ENCODE results near the gene RHO.
A peak's percentile ranks its signal among the peaks of the same experiment; 100 is the strongest.

RHO gene

DNA sequence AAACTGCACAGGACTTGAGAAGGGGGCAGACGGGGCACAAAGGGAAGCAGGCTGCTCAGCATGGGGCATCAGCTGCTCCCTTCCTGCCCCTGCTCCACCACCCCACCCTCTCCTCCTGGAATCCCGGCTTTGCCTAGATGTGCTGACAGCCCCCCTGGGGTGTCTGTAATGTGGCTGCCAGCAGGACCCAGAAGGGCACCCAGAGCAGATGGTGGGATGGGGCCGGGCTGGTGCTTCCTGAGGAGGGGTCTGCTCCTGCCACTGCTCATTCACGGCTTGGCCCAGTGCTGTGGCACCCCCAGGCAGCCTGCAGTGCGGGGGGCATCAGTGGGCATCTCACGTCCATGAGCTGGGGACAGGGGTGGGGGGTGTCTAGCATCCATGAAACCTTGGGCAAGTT is 24.7 kb downstream of the RHO start:
- no peak for TF ChIP-seq POLR2A (IDR thresholded peaks at IDR 0.05; ENCODE audit: low read depth, low read length)

DNA sequence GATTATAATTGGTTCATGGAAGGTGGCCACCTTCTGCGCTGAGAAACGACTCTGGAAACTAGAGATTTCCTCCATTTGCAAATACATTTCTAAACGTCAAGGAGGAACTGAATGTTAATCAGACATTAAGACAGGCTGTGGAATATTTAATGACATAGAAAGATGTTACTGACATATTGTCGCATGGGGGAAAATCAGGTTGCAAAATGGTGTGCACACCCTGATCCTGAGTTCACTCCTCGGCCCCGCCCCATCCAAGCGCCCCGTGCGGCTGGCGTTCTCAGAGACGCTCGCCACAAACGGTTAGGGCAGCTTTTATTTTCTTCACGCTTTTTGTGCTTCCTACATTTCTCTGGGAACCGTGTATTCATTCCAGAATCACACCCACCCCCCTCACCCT is 25.3 kb downstream of the RHO start:
- no peak for DNase-seq (ENCODE audit: insufficient read length, low spot score)
- FAIRE-seq: no peak
- TF ChIP-seq POLR2A (IDR thresholded peaks at IDR 0.05; ENCODE audit: low read depth, low read length): no peak

More for the DNA sequence above, 24.7 kb downstream of the RHO start:
- FAIRE-seq (no peak), DNase-seq (ENCODE audit: insufficient read length, low spot score) (peak; percentile 53)

DNA sequence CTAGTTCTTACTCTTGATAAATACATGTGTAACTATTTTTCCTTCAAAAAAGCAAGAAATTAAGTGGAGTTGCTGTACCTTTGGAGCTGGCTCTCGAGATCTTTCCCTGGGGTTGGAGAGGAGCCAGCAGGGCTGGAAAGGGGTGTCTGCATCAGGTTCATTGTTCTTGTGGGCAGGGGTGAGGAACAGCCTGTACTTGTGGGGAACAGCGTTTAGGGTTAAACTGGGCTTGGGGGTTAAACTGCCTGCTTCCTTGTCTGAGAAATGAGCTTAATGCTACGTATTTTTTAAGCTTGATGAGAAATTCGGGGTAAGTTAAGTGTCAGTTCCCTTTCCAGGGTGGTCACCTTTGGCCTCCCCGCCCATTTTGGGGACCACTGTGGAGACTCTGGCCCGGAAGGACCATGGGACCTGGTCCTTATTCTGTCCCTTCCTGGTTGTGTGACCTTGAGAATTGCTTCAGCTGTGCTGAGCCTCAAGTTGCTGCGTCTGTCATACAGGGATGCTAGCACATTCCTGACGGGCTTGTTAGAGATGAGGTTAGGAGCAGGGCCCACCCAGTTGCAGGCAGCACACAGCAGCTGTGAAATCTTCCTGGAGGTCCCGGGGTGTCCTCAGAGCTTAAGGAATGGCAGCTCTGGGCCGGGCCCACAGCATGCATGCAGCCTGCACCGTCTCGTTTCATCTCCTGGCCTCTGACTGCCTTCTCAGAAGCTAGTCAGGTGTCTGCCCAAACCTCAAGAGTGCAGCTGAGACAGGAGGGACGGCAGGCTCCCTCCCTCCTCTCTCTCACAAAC is 26.1 kb downstream of the RHO start:
- no peak for TF ChIP-seq POLR2A (IDR thresholded peaks at IDR 0.05; ENCODE audit: low read depth, low read length)
- DNase-seq (ENCODE audit: insufficient read length, low spot score) (no peak), FAIRE-seq (no peak)

DNA sequence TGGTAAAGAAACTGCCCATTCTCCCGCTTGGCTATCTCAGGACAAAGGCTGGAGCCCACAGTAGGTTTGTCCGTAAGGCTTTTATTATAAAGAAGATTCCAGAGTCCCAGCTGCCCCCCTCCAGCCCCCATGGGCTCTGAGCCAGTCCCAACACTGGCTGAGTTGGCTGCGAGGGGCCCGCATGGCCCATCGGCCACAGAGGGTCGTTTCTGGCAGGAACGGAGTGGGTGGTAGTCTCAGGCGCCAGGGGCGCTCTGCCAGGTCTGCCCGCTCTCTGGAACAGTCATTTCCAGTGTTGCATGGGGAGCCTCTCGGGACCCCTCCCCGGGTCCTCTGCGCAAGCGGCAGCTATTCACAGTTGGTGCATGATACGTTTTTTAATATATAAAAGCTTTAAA is 26.7 kb downstream of the RHO start:
- DNase-seq (ENCODE audit: insufficient read length, low spot score) (no peak), FAIRE-seq (no peak)
- no peak for TF ChIP-seq POLR2A (IDR thresholded peaks at IDR 0.05; ENCODE audit: low read depth, low read length)

GRCh38 chr3:129555616-129556357 is 27.3 kb downstream of the RHO start:
- FAIRE-seq (no peak), DNase-seq (ENCODE audit: insufficient read length, low spot score) (no peak)
- TF ChIP-seq POLR2A (IDR thresholded peaks at IDR 0.05; ENCODE audit: low read depth, low read length): no peak

GRCh38 chr3:129556358-129556695 is 27.9 kb downstream of the RHO start:
- no peak for DNase-seq (ENCODE audit: insufficient read length, low spot score)
- FAIRE-seq: no peak
- no peak for TF ChIP-seq POLR2A (IDR thresholded peaks at IDR 0.05; ENCODE audit: low read depth, low read length)

DNA sequence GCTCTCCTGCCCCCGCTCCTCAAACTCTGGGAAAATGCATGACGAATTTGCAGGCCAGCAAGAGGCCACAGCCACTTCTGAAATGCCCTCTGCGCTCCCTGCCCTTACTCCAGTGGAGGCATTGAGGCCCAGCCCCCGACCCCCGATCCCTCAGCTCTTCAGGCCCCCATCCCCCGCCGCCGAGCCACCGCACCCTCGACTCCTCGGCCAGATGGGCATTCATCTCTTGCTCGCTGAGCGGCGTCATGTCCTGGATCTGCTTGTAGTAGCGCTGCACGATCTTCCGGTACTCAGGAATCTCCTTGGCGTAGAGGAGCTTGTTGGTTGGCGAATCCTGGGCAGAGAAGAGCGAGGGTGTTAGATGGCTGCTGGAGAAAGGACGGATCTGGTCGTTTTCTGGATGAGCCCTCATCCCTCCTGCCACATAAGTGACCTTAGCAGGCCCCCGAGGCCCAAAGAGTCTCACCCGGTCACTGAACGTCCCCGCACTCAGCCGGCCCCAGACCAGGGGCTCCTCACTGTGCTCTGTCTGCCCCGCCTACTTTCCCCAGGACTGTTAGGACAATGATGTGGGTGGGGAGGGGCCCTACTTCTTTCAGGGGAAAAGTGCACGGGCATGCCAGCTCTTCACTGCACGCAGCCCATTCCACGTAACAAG is 28.6 kb downstream of the RHO start:
- no peak for TF ChIP-seq POLR2A (IDR thresholded peaks at IDR 0.05; ENCODE audit: low read depth, low read length)
- no peak for DNase-seq (ENCODE audit: insufficient read length, low spot score)
- no peak for FAIRE-seq

DNA sequence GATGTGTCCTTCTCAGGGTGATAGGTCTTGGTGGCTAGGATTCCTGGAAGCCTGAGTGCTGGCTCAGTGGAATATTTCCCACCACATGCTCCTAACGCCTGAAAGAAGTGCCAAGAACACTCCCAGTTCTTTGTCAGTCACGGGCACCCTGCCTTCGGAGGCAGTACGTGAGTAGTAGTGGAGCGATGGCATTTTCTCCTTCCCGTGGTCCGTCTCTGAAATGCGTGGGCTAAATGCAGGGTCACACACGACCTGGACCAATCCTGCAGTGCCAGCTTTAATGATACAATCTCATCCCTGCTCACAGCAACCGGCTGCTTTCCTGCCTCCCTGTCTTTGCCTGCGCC is 29.1 kb downstream of the RHO start:
- no peak for TF ChIP-seq POLR2A (IDR thresholded peaks at IDR 0.05; ENCODE audit: low read depth, low read length)

GRCh38 chr3:129558081-129558771 is 29.8 kb downstream of the RHO start:
- FAIRE-seq (no peak), DNase-seq (ENCODE audit: insufficient read length, low spot score) (peak; percentile 49)
- TF ChIP-seq POLR2A (IDR thresholded peaks at IDR 0.05; ENCODE audit: low read depth, low read length): no peak

More for the DNA sequence above, 29.1 kb downstream of the RHO start:
- DNase-seq (ENCODE audit: insufficient read length, low spot score) (no peak), FAIRE-seq (no peak)

DNA sequence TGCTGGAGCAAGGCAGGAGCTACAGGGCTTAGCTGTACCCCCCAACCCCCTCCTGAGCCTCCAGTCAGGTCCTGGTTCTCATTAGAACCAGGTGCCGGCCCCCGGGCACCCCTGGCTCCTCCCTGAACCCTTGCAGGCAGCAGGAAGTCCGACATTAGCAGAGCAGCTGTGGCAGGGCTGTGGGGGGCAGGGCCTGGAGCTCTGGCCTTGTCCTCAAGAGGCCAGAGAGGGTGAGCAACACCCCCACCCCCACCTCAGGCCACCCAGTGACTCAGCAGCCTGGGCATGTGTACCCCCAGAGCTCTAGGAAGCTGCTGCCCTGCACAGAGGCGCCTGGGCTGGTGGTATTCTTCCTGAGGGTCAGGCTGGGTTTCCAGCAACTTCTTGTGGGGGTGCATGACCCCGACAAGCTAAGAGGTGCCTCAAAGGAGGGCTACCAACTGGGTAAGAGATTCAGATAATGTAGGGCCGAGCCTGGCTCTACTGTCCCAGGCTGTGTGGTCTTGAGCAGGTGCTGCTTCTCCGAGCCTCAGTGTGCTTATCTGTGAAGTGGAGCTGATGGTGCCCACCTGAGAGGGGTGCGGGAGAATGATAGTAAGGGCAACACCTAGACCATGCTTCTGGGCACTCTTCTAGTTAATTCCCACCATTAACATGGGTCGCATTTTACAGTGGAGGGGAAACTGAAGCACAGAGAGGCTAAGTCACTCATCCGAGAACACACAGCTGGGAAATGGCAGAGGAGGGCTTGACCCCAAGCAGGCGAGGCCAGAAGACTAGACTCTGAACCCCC is 30.5 kb downstream of the RHO start:
- no peak for FAIRE-seq
- TF ChIP-seq POLR2A (IDR thresholded peaks at IDR 0.05; ENCODE audit: low read depth, low read length): no peak
- DNase-seq (ENCODE audit: insufficient read length, low spot score): peak; percentile 97

DNA sequence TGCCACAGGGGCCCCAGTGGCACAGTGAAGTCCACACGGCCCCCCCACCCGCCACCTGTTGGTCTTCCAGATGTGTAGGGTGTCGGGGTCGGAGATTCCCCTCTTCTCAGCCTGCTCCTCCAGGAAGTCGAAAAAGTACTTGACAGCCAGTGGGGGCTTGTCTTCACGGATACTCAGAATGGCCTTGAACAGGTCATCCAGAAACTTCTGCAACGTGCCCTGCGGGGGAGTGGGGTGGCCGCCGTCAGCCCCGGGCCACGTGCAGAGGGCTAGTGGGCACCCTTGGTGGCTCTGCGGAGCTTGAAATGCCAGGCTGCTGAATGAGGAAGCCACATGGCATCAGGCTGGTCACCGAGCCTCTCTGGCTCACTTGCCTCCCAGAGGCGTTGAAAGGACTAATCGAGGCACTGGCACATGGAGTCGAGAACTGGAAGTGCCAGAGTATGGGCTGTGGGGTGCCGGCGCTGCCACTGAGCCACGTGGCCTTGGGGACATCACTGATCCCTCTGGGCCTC is 31.2 kb downstream of the RHO start:
- DNase-seq (ENCODE audit: insufficient read length, low spot score) (no peak), FAIRE-seq (no peak)
- TF ChIP-seq POLR2A (IDR thresholded peaks at IDR 0.05; ENCODE audit: low read depth, low read length): no peak

- DNase-seq (ENCODE audit: insufficient read length, low spot score) (peak; percentile 51), FAIRE-seq (no peak)
- no peak for TF ChIP-seq POLR2A (IDR thresholded peaks at IDR 0.05; ENCODE audit: low read depth, low read length)
Measured at GRCh38 chr3:129560269-129560787, 31.9 kb downstream of the RHO start.
